Activated CD4-positive, alpha-beta T cell treated with anti-CD3 and anti-CD28 coated beads for 36 hours (primary cell): Measurements from ENCODE around the gene THRSP. TPM values are rescaled to one million over a fixed set of nuclear protein-coding genes. Genes with fewer than 3 reads are reported as not detected.

Source experiments
- ATAC-seq: fragments of 200-7000 bp; cut with Tn5 transposase; one replicate; pipeline ENCODE4 v1.10.0; 2021; ENCODE audit warnings: mild to moderate bottlenecking, moderate library complexity
- CTCF ChIA-PET: fragments of 350-600 bp; sonication (Branson Sonifier 250); formaldehyde crosslinking; loops from one replicate; lab custom pipeline; 2021; ENCODE audit warnings: antibody characterized with exemption; lab: Charles Lee
- POLR2A ChIA-PET: fragments of 350-600 bp; sonication (Branson Sonifier 250); formaldehyde crosslinking; loops from one replicate; lab custom pipeline; 2021; ENCODE audit warnings: antibody characterized with exemption, inconsistent platforms; lab: Charles Lee
- DNase-seq: peaks from one replicate; pipeline ENCODE4 v3.0.0-alpha.2; 2020
- H3K27ac Mint-ChIP-seq: one replicate; pipeline ENCODE4 v1.8.0; 2021; ENCODE audit warnings: mixed read lengths
- H3K27me3 Mint-ChIP-seq: one replicate; pipeline ENCODE4 v1.8.0; 2021; ENCODE audit warnings: mixed read lengths
- H3K36me3 Mint-ChIP-seq: one replicate; pipeline ENCODE4 v1.8.0; 2021; ENCODE audit warnings: low read depth, mixed read lengths
- H3K4me1 Mint-ChIP-seq: one replicate; pipeline ENCODE4 v1.8.0; 2021; ENCODE audit warnings: mixed read lengths
- H3K4me3 Mint-ChIP-seq: one replicate; pipeline ENCODE4 v1.8.0; 2021; ENCODE audit warnings: mild to moderate bottlenecking, moderate library complexity, mixed read lengths
- H3K9me3 Mint-ChIP-seq: one replicate; pipeline ENCODE4 v1.8.0; 2021; ENCODE audit warnings: low read depth, mixed read lengths
- intact Hi-C, 2 experiments: fragments of 100-400 bp; cut with DNase I in 1 of 2; cut with micrococcal nuclease in 1 of 2; formaldehyde crosslinking; loops; one replicate each; pipeline versions ENCODE4 v1.14.2 to v1.15.1; 2022 to 2024; cut with DNase I, micrococcal nuclease
- total RNA-seq, 2 experiments: library from RNA; stranded (reverse); gene quantifications; one replicate each; pipeline ENCODE4 v1.2.3, GENCODE V29; 2021

The THRSP gene
- total RNA-seq, 2 experiments from 2014 or later, result not detected

GRCh38 chr11:78097666-78098385 lies 34.2 kb downstream of the THRSP start:
- ChIA-PET POLR2A (no interaction called here), CTCF (no interaction called here)
- H3K9me3 Mint-ChIP-seq, result no peaks in the 10 kb centered on the region
- H3K4me1 Mint-ChIP-seq, result peaks cover 10% of the 10 kb centered on the region
- H3K27me3 Mint-ChIP-seq, result no peaks in the 10 kb centered on the region
- intact Hi-C loops, result no loop called here
- H3K36me3 Mint-ChIP-seq, result peaks cover 39% of the 10 kb centered on the region
- no peak overlapping the region for H3K27ac Mint-ChIP-seq
- no peak for DNase-seq
- no peak for ATAC-seq
- no peak overlapping the region for H3K4me3 Mint-ChIP-seq

GRCh38 chr11:78099666-78100065 lies 36.0 kb downstream of the THRSP start:
- peaks cover 4% of the 10 kb centered on the region for H3K4me1 Mint-ChIP-seq
- POLR2A ChIA-PET, result no interaction called here
- H3K4me3 Mint-ChIP-seq, result no peak overlapping the region
- ATAC-seq (no peak), DNase-seq (no peak)
- H3K27me3 Mint-ChIP-seq, result no peaks in the 10 kb centered on the region
- H3K36me3 Mint-ChIP-seq, result peaks cover 32% of the 10 kb centered on the region
- no peak overlapping the region for H3K27ac Mint-ChIP-seq
- CTCF ChIA-PET, result interaction anchor here (0.6 to 1.8 kb wide), 2 partner anchors 54 to 595 kb away, joined by 3 to 9 read pairs; no protein-coding TSS in a partner anchor
- H3K9me3 Mint-ChIP-seq, result no peaks in the 10 kb centered on the region
- intact Hi-C loops, result no loop called here

GRCh38 chr11:78100261-78100660 lies 36.6 kb downstream of the THRSP start:
- peaks cover 29% of the 10 kb centered on the region for H3K36me3 Mint-ChIP-seq
- POLR2A ChIA-PET, result no interaction called here

GRCh38 chr11:78100676-78101472 lies 37.2 kb downstream of the THRSP start:
- Mint-ChIP-seq H3K4me1 (no peaks in the 10 kb centered on the region), H3K4me3 (no peak overlapping the region), H3K27ac (peak overlapping the region; percentile 3), H3K27me3 (no peaks in the 10 kb centered on the region), H3K9me3 (no peaks in the 10 kb centered on the region), H3K36me3 (peaks cover 31% of the 10 kb centered on the region)
- ATAC-seq, result no peak
- intact Hi-C loops, result no loop called here
- no peak for DNase-seq
- ChIA-PET POLR2A (no interaction called here), CTCF (interaction anchor here (0.9 kb wide), 1 partner anchor 8 kb away, joined by 3 read pairs; no protein-coding TSS in a partner anchor)

More at GRCh38 chr11:78100261-78100660, 36.6 kb downstream of the THRSP start:
- Mint-ChIP-seq H3K27me3 (no peaks in the 10 kb centered on the region), H3K9me3 (no peaks in the 10 kb centered on the region), H3K27ac (no peak overlapping the region), H3K4me3 (no peak overlapping the region), H3K4me1 (no peaks in the 10 kb centered on the region)
- ATAC-seq (no peak), DNase-seq (no peak)
- intact Hi-C loops, result no loop called here
- CTCF ChIA-PET, result interaction anchor here (1.8 kb wide), 1 partner anchor 54 kb away, joined by 9 read pairs; no protein-coding TSS in a partner anchor

- H3K4me3 Mint-ChIP-seq, result no peak overlapping the region
- DNase-seq (no peak), ATAC-seq (no peak)
- ChIA-PET CTCF (interaction anchor here (0.6 to 0.9 kb wide), 2 partner anchors 8 to 90 kb away, joined by 3 read pairs; no protein-coding TSS in a partner anchor), POLR2A (interaction anchor here (0.7 kb wide), 1 partner anchor 360 kb away, joined by 3 read pairs; no protein-coding TSS in a partner anchor)
- H3K4me1 Mint-ChIP-seq, result no peaks in the 10 kb centered on the region
- H3K27ac Mint-ChIP-seq, result no peak overlapping the region
- H3K36me3 Mint-ChIP-seq, result peaks cover 44% of the 10 kb centered on the region
- H3K27me3 Mint-ChIP-seq, result no peaks in the 10 kb centered on the region
- intact Hi-C loops, result no loop called here
- no peaks in the 10 kb centered on the region for H3K9me3 Mint-ChIP-seq
Observed at GRCh38 chr11:78109081-78110015, 45.7 kb downstream of the THRSP start.

GRCh38 chr11:78110351-78110750 lies 46.7 kb downstream of the THRSP start:
- intact Hi-C loops, result no loop called here
- no peak for ATAC-seq
- no peak for DNase-seq
- H3K27me3 Mint-ChIP-seq, result no peaks in the 10 kb centered on the region
- no peak overlapping the region for H3K27ac Mint-ChIP-seq
- ChIA-PET CTCF (interaction anchor here (0.7 to 1.0 kb wide), 2 partner anchors 64 to 78 kb away, joined by 3 read pairs; partner anchors contain the start of gene KCTD21), POLR2A (no interaction called here)
- no peaks in the 10 kb centered on the region for H3K9me3 Mint-ChIP-seq
- no peak overlapping the region for H3K4me3 Mint-ChIP-seq
- H3K4me1 Mint-ChIP-seq, result no peaks in the 10 kb centered on the region
- peaks cover 44% of the 10 kb centered on the region for H3K36me3 Mint-ChIP-seq

- H3K4me1 Mint-ChIP-seq, result no peaks in the 10 kb centered on the region
- peaks cover 43% of the 10 kb centered on the region for H3K36me3 Mint-ChIP-seq
- intact Hi-C loops, result no loop called here
- peak; percentile 26 for ATAC-seq
- H3K4me3 Mint-ChIP-seq, result no peak overlapping the region
- CTCF ChIA-PET, result interaction anchor here (0.7 to 1.0 kb wide), 2 partner anchors 65 to 78 kb away, joined by 3 read pairs; partner anchors contain the start of gene KCTD21
- no peaks in the 10 kb centered on the region for H3K27me3 Mint-ChIP-seq
- no peak for DNase-seq
- H3K9me3 Mint-ChIP-seq, result no peaks in the 10 kb centered on the region
- POLR2A ChIA-PET, result no interaction called here
- no peak overlapping the region for H3K27ac Mint-ChIP-seq
Observed at GRCh38 chr11:78110830-78111229, 47.2 kb downstream of the THRSP start.

- Mint-ChIP-seq H3K36me3 (peaks cover 39% of the 10 kb centered on the region), H3K9me3 (no peaks in the 10 kb centered on the region), H3K27me3 (no peaks in the 10 kb centered on the region), H3K4me3 (no peak overlapping the region), H3K4me1 (no peaks in the 10 kb centered on the region), H3K27ac (no peak overlapping the region)
- ChIA-PET CTCF (interaction anchor here (1.0 kb wide), 1 partner anchor 77 kb away, joined by 3 read pairs; the partner anchor contains the start of gene KCTD21), POLR2A (no interaction called here)
- ATAC-seq (no peak), DNase-seq (no peak)
- intact Hi-C loops, result no loop called here
Observed at GRCh38 chr11:78111298-78111697, 47.6 kb downstream of the THRSP start.

- H3K27ac Mint-ChIP-seq, result no peak overlapping the region
- H3K4me3 Mint-ChIP-seq, result no peak overlapping the region
- H3K9me3 Mint-ChIP-seq, result no peaks in the 10 kb centered on the region
- peaks cover 38% of the 10 kb centered on the region for H3K36me3 Mint-ChIP-seq
- DNase-seq (no peak), ATAC-seq (no peak)
- no peaks in the 10 kb centered on the region for H3K27me3 Mint-ChIP-seq
- ChIA-PET POLR2A (no interaction called here), CTCF (interaction anchor here (0.9 kb wide), 1 partner anchor 9 kb away, joined by 3 read pairs; no protein-coding TSS in a partner anchor)
- intact Hi-C loops, result no loop called here
- no peaks in the 10 kb centered on the region for H3K4me1 Mint-ChIP-seq
Observed at GRCh38 chr11:78112582-78113275, 49.1 kb downstream of the THRSP start.
